Stimulated activated naive CD8-positive, alpha-beta T cell treated with anti-CD3 and anti-CD28 coated beads, Interleukin-15, Interleukin-2, amounts not matched to agents 100 ng/mL and 50 ng/mL, for 24 hours (primary cell): ENCODE data around the gene BAZ1B.
A peak's percentile ranks its signal among the peaks of the same experiment; 100 is the strongest.

Source experiments
- H3K27ac Mint-ChIP-seq: one replicate; pipeline ENCODE4 v1.8.0; 2021; ENCODE audit warnings: mild to moderate bottlenecking, mixed read lengths
- H3K27me3 Mint-ChIP-seq: one replicate; pipeline ENCODE4 v1.8.0; 2021; ENCODE audit warnings: mixed read lengths
- H3K36me3 Mint-ChIP-seq: one replicate; pipeline ENCODE4 v1.8.0; 2021; ENCODE audit warnings: low read depth, mixed read lengths
- H3K4me1 Mint-ChIP-seq: one replicate; pipeline ENCODE4 v1.8.0; 2021; ENCODE audit warnings: low read depth, mixed read lengths
- H3K4me3 Mint-ChIP-seq: one replicate; pipeline ENCODE4 v1.8.0; 2021; ENCODE audit warnings: mild to moderate bottlenecking, mixed read lengths
- H3K9me3 Mint-ChIP-seq: one replicate; pipeline ENCODE4 v1.8.0; 2021; ENCODE audit warnings: mixed read lengths

BAZ1B gene

GRCh38 chr7:73449422-73449821 lies 72.7 kb downstream of the BAZ1B start:
- Mint-ChIP-seq H3K4me1 (peaks cover 41% of the 10 kb centered on the region), H3K36me3 (peaks cover 73% of the 10 kb centered on the region), H3K9me3 (no peaks in the 10 kb centered on the region), H3K27ac (no peak overlapping the region), H3K4me3 (no peak overlapping the region), H3K27me3 (no peaks in the 10 kb centered on the region)

GRCh38 chr7:73448609-73449008 lies 73.5 kb downstream of the BAZ1B start:
- H3K36me3 Mint-ChIP-seq: peaks cover 77% of the 10 kb centered on the region

DNA sequence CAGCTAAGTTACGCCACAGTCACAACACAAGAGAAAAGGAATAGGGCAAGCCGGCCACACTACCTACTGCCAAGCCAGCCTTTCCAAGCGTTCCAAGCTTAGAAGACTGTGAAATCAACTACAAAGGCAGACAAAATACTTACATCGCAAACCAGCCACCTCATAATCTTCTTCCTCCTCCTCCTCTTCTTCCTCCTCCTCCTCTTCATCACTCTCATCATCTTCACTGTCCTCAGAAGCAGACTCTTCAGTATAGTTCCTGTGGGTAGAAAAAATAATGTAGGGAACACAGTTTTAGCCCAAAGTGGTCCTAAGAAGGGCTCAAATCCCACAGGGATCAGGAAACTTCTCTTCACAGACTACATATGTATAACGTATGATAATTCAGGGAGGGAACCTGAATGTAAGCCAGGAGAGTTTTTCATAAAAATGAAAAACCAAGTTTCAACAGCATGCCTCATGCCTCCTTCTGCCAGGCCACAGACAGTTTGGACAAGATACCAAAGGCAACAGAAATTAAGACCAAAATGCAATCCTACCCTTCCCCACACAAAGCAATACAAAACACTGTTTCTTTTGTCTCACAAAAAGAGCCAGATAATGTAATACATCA lies 74.9 kb downstream of the BAZ1B start:
- Mint-ChIP-seq H3K9me3 (no peaks in the 10 kb centered on the region), H3K36me3 (peaks cover 86% of the 10 kb centered on the region), H3K27ac (peak overlapping the region; percentile 38), H3K4me1 (peaks cover 29% of the 10 kb centered on the region), H3K27me3 (no peaks in the 10 kb centered on the region), H3K4me3 (no peak overlapping the region)

More at GRCh38 chr7:73448609-73449008, 73.5 kb downstream of the BAZ1B start:
- H3K9me3 Mint-ChIP-seq: no peaks in the 10 kb centered on the region
- H3K4me1 Mint-ChIP-seq: peaks cover 37% of the 10 kb centered on the region
- H3K27me3 Mint-ChIP-seq: no peaks in the 10 kb centered on the region
- no peak overlapping the region for H3K4me3 Mint-ChIP-seq
- H3K27ac Mint-ChIP-seq: no peak overlapping the region

- Mint-ChIP-seq H3K4me3 (no peak overlapping the region), H3K9me3 (no peaks in the 10 kb centered on the region), H3K27ac (peak overlapping the region; percentile 22), H3K36me3 (peaks cover 87% of the 10 kb centered on the region), H3K27me3 (no peaks in the 10 kb centered on the region), H3K4me1 (peaks cover 23% of the 10 kb centered on the region)
These were observed 75.4 kb downstream of the BAZ1B start for GRCh38 chr7:73446682-73447081.

GRCh38 chr7:73443548-73444255 lies 78.4 kb downstream of the BAZ1B start:
- H3K9me3 Mint-ChIP-seq: no peaks in the 10 kb centered on the region
- H3K27me3 Mint-ChIP-seq: no peaks in the 10 kb centered on the region
- peaks cover 81% of the 10 kb centered on the region for H3K36me3 Mint-ChIP-seq
- peaks cover 6% of the 10 kb centered on the region for H3K4me1 Mint-ChIP-seq
- H3K4me3 Mint-ChIP-seq: no peak overlapping the region
- H3K27ac Mint-ChIP-seq: no peak overlapping the region

DNA sequence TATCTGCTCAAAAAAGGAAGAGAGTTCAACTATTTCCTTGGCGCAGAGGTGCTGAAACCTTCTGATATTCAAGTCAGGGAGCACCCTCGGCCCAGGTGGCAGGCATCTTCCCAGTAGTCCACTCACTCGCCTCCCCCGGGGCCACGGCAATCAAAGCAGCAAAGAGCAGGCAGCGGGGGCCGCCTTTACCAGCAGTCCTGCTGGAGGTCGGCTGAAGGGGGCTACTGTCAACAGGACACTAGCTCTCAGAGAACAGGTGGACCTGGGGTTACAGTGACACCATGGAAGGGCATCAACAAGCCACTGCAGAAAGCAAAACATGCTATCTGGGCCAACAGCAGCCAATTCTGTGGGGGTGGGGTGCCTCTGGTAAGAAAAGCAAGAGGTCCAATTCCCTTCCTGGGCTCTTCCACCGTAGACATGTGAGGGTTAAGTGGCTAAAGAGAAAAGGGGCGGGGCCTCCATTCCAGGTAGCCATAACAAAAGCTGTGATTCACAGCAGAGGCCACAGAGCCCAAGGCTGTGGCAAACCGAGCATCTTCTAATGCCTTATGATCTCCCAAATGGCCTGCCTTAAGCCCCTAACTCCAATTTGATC lies 79.1 kb downstream of the BAZ1B start:
- Mint-ChIP-seq H3K27me3 (no peaks in the 10 kb centered on the region), H3K4me1 (peaks cover 6% of the 10 kb centered on the region), H3K36me3 (peaks cover 75% of the 10 kb centered on the region), H3K9me3 (no peaks in the 10 kb centered on the region), H3K4me3 (no peak overlapping the region), H3K27ac (no peak overlapping the region)

- H3K4me1 Mint-ChIP-seq: peaks cover 3% of the 10 kb centered on the region
- H3K9me3 Mint-ChIP-seq: no peaks in the 10 kb centered on the region
- no peak overlapping the region for H3K27ac Mint-ChIP-seq
- peaks cover 71% of the 10 kb centered on the region for H3K36me3 Mint-ChIP-seq
- no peaks in the 10 kb centered on the region for H3K27me3 Mint-ChIP-seq
- H3K4me3 Mint-ChIP-seq: no peak overlapping the region
These were observed 79.7 kb downstream of the BAZ1B start for GRCh38 chr7:73442222-73442902.

DNA sequence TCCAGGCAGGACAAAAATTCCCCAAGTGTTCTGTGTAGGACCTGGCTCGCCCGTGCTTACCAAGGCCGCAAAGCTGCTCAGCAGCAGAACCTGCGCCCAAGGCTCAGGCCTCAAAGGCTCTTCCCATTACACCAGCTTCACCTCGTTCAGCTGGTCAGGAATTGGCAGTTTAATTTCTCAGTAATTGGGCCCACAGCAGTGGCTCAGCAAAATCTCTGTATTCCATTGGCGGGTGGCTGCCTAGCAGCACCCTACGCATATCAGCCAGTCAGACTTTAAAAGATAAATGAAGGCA lies 82.7 kb downstream of the BAZ1B start:
- Mint-ChIP-seq H3K27ac (peak overlapping the region; percentile 40), H3K36me3 (peaks cover 44% of the 10 kb centered on the region), H3K27me3 (peaks cover 4% of the 10 kb centered on the region)

GRCh38 chr7:73438547-73439409 lies 83.3 kb downstream of the BAZ1B start:
- Mint-ChIP-seq H3K9me3 (no peaks in the 10 kb centered on the region), H3K27me3 (peaks cover 4% of the 10 kb centered on the region), H3K4me3 (no peak overlapping the region), H3K36me3 (peaks cover 38% of the 10 kb centered on the region), H3K27ac (no peak overlapping the region), H3K4me1 (peaks cover 4% of the 10 kb centered on the region)

More for the DNA sequence above, 82.7 kb downstream of the BAZ1B start:
- Mint-ChIP-seq H3K4me3 (no peak overlapping the region), H3K9me3 (no peaks in the 10 kb centered on the region), H3K4me1 (peaks cover 4% of the 10 kb centered on the region)

DNA sequence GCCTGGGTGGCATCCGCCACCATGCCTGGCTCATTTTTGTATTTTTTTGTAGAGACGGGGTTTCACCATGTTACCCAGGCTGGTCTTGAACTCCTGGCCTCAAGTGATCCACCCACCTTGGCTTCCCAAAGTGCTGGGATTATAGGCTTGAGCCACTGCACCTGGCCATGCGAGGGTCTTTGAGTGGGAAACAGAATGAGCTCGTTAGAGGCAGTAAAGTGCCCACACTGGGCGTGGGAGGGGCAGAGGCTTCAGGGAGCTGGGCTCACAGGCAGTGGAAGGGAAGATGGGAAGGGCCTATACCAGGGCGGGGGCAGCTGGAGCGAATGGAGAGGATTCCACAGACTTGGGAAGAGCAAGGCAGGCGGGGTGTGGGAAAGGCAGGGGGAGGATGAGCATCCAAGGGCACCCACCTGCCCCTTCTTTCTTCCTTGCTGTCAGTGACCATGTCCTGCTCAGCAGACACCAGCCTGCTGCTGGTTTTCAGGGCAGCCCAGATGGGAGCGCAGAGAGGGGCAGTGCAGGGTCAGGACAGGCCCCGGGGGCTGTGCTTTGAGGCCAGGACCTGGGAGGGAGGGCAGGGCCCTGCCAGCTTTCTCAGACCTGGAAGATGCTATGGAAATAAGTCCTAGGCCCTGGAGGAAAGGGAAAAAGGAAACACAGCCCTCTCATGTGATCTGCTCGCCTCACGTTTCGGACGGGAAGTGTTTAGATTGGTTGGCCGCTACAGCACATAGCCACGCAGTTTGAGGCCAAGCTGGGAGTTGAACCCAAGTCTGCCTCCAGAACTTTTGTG lies 84.3 kb downstream of the BAZ1B start:
- peaks cover 29% of the 10 kb centered on the region for H3K36me3 Mint-ChIP-seq
- no peak overlapping the region for H3K4me3 Mint-ChIP-seq
- no peak overlapping the region for H3K27ac Mint-ChIP-seq
- peaks cover 4% of the 10 kb centered on the region for H3K4me1 Mint-ChIP-seq
- no peaks in the 10 kb centered on the region for H3K9me3 Mint-ChIP-seq
- peaks cover 4% of the 10 kb centered on the region for H3K27me3 Mint-ChIP-seq

DNA sequence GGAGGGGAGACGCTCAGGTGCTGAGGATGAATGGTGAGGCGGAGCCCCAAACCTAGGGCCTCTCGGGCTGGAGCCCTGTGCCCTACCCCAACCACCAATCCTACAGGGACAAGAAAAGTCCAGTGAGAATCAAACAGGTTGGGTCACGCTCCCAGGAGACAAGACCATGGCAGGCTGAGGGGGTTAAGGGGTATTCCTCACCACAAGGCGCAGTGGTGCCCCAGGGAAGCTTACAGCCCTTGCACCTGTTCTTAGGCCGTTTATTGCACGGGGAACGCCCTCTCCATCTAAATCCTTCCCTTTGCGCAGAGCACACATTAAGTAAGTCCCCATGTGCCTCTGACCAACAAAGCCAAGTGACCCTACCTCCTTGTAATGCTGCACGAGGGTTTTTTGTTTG lies 85.0 kb downstream of the BAZ1B start:
- H3K27ac Mint-ChIP-seq: no peak overlapping the region
- H3K36me3 Mint-ChIP-seq: peaks cover 22% of the 10 kb centered on the region
- H3K4me1 Mint-ChIP-seq: peaks cover 4% of the 10 kb centered on the region
- H3K27me3 Mint-ChIP-seq: peaks cover 4% of the 10 kb centered on the region
- no peaks in the 10 kb centered on the region for H3K9me3 Mint-ChIP-seq
- no peak overlapping the region for H3K4me3 Mint-ChIP-seq

- peaks cover 17% of the 10 kb centered on the region for H3K36me3 Mint-ChIP-seq
- H3K4me3 Mint-ChIP-seq: no peak overlapping the region
- H3K4me1 Mint-ChIP-seq: peaks cover 4% of the 10 kb centered on the region
- H3K27me3 Mint-ChIP-seq: peaks cover 6% of the 10 kb centered on the region
- H3K27ac Mint-ChIP-seq: no peak overlapping the region
- no peaks in the 10 kb centered on the region for H3K9me3 Mint-ChIP-seq
These were observed 85.8 kb downstream of the BAZ1B start for GRCh38 chr7:73436031-73436929.

DNA sequence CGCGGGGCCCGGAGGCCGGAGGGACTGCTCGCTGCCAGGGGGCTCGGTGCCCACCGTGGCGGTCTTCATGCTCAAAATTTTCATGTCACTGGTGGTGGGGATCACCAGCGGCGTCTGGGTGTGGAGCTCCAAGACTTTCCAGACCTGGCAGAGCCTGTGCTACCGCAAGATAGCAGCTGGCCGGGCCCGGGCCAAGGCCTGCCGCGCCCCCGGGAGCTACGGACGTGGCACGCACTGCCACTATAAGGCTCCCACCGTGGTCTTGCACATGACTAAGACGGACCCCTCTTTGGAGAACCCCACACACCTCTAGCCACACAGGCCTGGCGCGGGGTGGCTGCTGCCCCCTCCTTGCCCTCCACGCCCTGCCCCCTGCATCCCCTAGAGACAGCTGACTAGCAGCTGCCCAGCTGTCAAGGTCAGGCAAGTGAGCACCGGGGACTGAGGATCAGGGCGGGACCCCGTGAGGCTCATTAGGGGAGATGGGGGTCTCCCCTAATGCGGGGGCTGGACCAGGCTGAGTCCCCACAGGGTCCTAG lies 86.6 kb downstream of the BAZ1B start:
- H3K36me3 Mint-ChIP-seq: peaks cover 10% of the 10 kb centered on the region
- H3K27me3 Mint-ChIP-seq: peaks cover 6% of the 10 kb centered on the region
- H3K27ac Mint-ChIP-seq: no peak overlapping the region
- H3K9me3 Mint-ChIP-seq: no peaks in the 10 kb centered on the region
- H3K4me1 Mint-ChIP-seq: peaks cover 4% of the 10 kb centered on the region
- H3K4me3 Mint-ChIP-seq: no peak overlapping the region
